ENCODE results near the gene TNFAIP2. TPM values are rescaled to one million over a fixed set of nuclear protein-coding genes. Genes with fewer than 3 reads are reported as not detected.
"Not testable (repeated sequence)": the region's sequence is repeated elsewhere in the genome, so short reads cannot be mapped to it uniquely, and the experiment has no call there.

Gene TNFAIP2
- total and polyA plus RNA-seq, 8 donors: 30.7 to 279 (median 73.0) TPM

GRCh38 chr14:103155010-103155409, 31.7 kb downstream of the TNFAIP2 start:
- DNase-seq: peak in 1 of 2 donors; percentile 52
- H3K4me1 ChIP-seq: peaks cover 0 to 7% (median 2%) of the 10 kb centered on the region in 4 donors
- no peak overlapping the region for H3K27ac ChIP-seq
- H3K36me3 ChIP-seq: no peaks in the 10 kb centered on the region
- intact Hi-C loops (cut with DNase I; ENCODE audit: low total_unique reads): no loop called here
- WGBS, 5 donors: 34 to 42% (median 39%) methylated on average over 4 to 6 of the region's 6 CpGs
- H3K27me3 ChIP-seq: no peaks in the 10 kb centered on the region
- H3K4me3 ChIP-seq: no peak overlapping the region
- H3K9me3 ChIP-seq: no peaks in the 10 kb centered on the region
- TF ChIP-seq POLR2A (IDR thresholded peaks at IDR 0.05) (no peak), EP300 (IDR thresholded peaks at IDR 0.05) (no peak), POLR2AphosphoS5 (IDR thresholded peaks at IDR 0.05) (no peak)
- TF ChIP-seq, protein P1, sequence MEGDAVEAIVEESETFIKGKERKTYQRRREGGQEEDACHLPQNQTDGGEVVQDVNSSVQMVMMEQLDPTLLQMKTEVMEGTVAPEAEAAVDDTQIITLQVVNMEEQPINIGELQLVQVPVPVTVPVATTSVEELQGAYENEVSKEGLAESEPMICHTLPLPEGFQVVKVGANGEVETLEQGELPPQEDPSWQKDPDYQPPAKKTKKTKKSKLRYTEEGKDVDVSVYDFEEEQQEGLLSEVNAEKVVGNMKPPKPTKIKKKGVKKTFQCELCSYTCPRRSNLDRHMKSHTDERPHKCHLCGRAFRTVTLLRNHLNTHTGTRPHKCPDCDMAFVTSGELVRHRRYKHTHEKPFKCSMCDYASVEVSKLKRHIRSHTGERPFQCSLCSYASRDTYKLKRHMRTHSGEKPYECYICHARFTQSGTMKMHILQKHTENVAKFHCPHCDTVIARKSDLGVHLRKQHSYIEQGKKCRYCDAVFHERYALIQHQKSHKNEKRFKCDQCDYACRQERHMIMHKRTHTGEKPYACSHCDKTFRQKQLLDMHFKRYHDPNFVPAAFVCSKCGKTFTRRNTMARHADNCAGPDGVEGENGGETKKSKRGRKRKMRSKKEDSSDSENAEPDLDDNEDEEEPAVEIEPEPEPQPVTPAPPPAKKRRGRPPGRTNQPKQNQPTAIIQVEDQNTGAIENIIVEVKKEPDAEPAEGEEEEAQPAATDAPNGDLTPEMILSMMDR (IDR thresholded peaks at IDR 0.05): no peak

DNA sequence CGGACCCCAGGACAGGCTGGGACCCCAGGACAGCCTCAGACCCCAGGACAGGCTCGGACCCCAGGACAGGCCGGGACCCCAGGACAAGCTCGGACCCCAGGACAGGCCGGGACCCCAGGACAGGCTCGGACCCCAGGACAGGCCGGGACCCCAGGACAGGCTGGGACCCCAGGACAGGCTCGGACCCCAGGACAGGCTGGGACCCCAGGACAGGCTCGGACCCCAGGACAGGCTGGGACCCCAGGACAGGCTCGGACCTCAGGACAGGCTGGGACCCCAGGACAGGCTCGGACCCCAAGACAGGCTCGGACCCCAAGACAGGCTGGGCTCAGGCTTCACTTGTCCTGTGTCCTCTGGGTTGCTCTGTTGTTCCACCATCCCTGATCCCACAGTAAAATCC, 32.2 kb downstream of the TNFAIP2 start:
- DNase-seq; intact Hi-C loops (cut with DNase I; ENCODE audit: low total_unique reads); H3K36me3 ChIP-seq; H3K9me3 ChIP-seq; H3K27ac ChIP-seq; H3K4me3 ChIP-seq; H3K4me1 ChIP-seq; H3K27me3 ChIP-seq: not testable (repeated sequence)
- WGBS, 5 donors: 84 to 100% (median 94%) methylated on average over 3 to 12 of the region's 12 CpGs

- TF ChIP-seq EP300 (IDR thresholded peaks at IDR 0.05) (no peak), POLR2AphosphoS5 (IDR thresholded peaks at IDR 0.05) (no peak), POLR2A (IDR thresholded peaks at IDR 0.05) (no peak)
- TF ChIP-seq, protein P1 (IDR thresholded peaks at IDR 0.05): no peak
- Histone ChIP-seq H3K27me3 (no peaks in the 10 kb centered on the region), H3K4me3 (no peak overlapping the region), H3K36me3 (no peaks in the 10 kb centered on the region), H3K9me3 (no peaks in the 10 kb centered on the region), H3K4me1 (peaks cover 0 to 7% (median 2%) of the 10 kb centered on the region in 4 donors), H3K27ac (no peak overlapping the region)
- DNase-seq: no peak
- 81 to 92% (median 87%) methylated on average over 7 to 9 of the region's 9 CpGs for WGBS, 5 donors
- intact Hi-C loops (cut with DNase I; ENCODE audit: low total_unique reads): no loop called here
Measured at GRCh38 chr14:103155826-103156394, 32.6 kb downstream of the TNFAIP2 start.

DNA sequence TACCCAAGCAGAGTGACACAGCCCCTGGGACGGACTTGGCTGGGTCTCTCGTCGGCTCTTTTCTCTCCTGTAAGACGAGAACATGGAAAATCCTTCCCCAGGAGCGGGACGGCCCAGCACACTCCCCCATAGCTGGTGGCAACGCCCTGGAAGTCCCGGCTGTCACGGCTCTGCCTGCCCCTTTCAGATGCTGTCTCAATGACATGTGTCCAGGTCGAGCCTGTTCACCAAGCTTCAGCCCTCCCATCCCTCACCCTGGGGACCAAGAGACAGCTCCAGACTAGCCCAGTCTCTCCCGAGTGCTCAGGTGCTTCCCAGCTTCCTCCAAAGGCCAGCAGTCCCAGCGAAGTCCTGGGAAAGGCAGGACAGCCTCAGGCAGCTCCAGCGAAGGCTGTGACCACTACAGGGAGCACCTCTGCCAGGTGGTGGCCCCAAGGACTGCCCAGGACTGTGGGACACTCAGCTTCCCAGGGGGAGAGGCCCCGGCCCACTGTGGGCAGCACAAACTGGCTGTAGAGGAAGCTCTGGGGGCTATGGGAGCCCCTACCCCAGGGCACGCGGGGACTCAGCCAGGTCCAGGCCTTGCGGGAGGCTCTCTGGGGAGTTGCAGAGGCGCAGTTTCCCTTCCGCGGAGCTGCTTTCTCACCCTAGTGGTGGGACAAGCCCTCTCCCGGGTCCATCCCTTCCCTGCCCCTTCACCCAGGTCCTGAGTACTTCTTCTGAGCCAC, 33.6 kb downstream of the TNFAIP2 start:
- intact Hi-C loops (cut with DNase I; ENCODE audit: low total_unique reads): no loop called here
- TF ChIP-seq, protein P1 (IDR thresholded peaks at IDR 0.05): no peak
- no peak for TF ChIP-seq POLR2A (IDR thresholded peaks at IDR 0.05)
- no peak for TF ChIP-seq POLR2AphosphoS5 (IDR thresholded peaks at IDR 0.05)
- no peak for TF ChIP-seq EP300 (IDR thresholded peaks at IDR 0.05)
- H3K4me1 ChIP-seq: peaks cover 0 to 7% (median 2%) of the 10 kb centered on the region in 4 donors
- no peaks in the 10 kb centered on the region for H3K27me3 ChIP-seq
- no peak overlapping the region for H3K4me3 ChIP-seq
- 76 to 82% (median 81%) methylated on average over 10 to 21 of the region's 21 CpGs for WGBS, 5 donors
- H3K36me3 ChIP-seq: no peaks in the 10 kb centered on the region
- no peaks in the 10 kb centered on the region for H3K9me3 ChIP-seq
- H3K27ac ChIP-seq: no peak overlapping the region
- DNase-seq: no peak

DNA sequence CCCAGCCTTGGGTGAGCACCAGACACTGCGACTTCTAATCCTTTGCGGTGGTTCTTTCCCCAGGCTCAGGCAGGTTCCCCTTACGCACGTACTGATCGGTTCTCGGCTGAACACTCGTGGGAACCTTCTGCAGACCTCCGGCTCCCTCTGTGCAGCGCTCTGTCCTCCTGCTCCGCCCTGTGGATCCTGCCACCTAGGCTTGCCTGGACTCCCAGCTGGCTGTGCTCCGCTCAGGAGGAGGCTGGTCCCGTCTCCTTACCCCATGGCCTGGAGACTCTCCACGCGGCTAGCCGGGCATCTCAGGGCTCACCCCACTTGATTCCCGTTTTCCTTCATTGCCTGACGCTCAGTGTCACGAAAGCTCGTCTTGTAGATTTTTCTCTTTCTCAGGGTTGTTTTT, 34.7 kb downstream of the TNFAIP2 start:
- 88 to 93% (median 90%) methylated on average over 19 of the region's 19 CpGs for WGBS, 5 donors

More for the DNA sequence above, 34.7 kb downstream of the TNFAIP2 start:
- Histone ChIP-seq H3K4me3 (no peak overlapping the region), H3K9me3 (peaks cover 0 to 4% (median 0%) of the 10 kb centered on the region in 4 donors), H3K36me3 (no peaks in the 10 kb centered on the region), H3K27me3 (no peaks in the 10 kb centered on the region), H3K27ac (no peak overlapping the region), H3K4me1 (peaks cover 0 to 7% (median 2%) of the 10 kb centered on the region in 4 donors)
- DNase-seq: no peak
- intact Hi-C loops (cut with DNase I; ENCODE audit: low total_unique reads): no loop called here
- TF ChIP-seq POLR2AphosphoS5 (IDR thresholded peaks at IDR 0.05) (no peak), POLR2A (IDR thresholded peaks at IDR 0.05) (no peak), EP300 (IDR thresholded peaks at IDR 0.05) (no peak)
- TF ChIP-seq, protein P1 (IDR thresholded peaks at IDR 0.05): no peak
